Ishikawa (cell line): ENCODE results near the gene SPACA9.

Experiments used
- CEBPB ChIP-seq: IDR thresholded peaks from 2 replicates; pipeline ENCODE4 v1.6.1; 2012
- CREB1 ChIP-seq: IDR thresholded peaks from 2 replicates; pipeline ENCODE4 v1.6.1; 2012; ENCODE audit warnings: low read depth
- EGR1 ChIP-seq: IDR thresholded peaks from 2 replicates; pipeline ENCODE4 v1.6.1; 2012
- EP300 ChIP-seq: IDR thresholded peaks from 2 replicates; pipeline ENCODE4 v1.6.1; 2012; ENCODE audit warnings: borderline replicate concordance
- FOXM1 ChIP-seq: IDR thresholded peaks from 2 replicates; pipeline ENCODE4 v1.6.1; 2012; ENCODE audit warnings: low read depth, borderline replicate concordance
- MAX ChIP-seq: IDR thresholded peaks from 2 replicates; pipeline ENCODE4 v1.6.1; 2012
- NFIC ChIP-seq: IDR thresholded peaks from 2 replicates; pipeline ENCODE4 v1.6.1; 2012
- RAD21 ChIP-seq: IDR thresholded peaks from 2 replicates; pipeline ENCODE4 v1.6.1; 2012; ENCODE audit warnings: low read depth
- REST ChIP-seq: IDR thresholded peaks from 2 replicates; pipeline ENCODE4 v1.6.1; 2012; ENCODE audit warnings: low read depth, mild to moderate bottlenecking
- TAF1 ChIP-seq: IDR thresholded peaks from 2 replicates; pipeline ENCODE4 v1.6.1; 2012; ENCODE audit warnings: low read depth, mild to moderate bottlenecking
- TCF12 ChIP-seq: IDR thresholded peaks from 2 replicates; pipeline ENCODE4 v1.6.1; 2012; ENCODE audit warnings: low read depth
- TEAD4 ChIP-seq: IDR thresholded peaks from 2 replicates; pipeline ENCODE4 v1.6.1; 2012
- USF1 ChIP-seq: IDR thresholded peaks from 2 replicates; pipeline ENCODE4 v1.6.1; 2012
- YY1 ChIP-seq: IDR thresholded peaks from 2 replicates; pipeline ENCODE4 v1.6.1; 2012; ENCODE audit warnings: low read depth

GRCh38 chr9:132837501-132838286 lies 41.0 kb upstream of the SPACA9 start:
- TF ChIP-seq FOXM1, result no peak
- no peak for TF ChIP-seq REST
- no peak for TF ChIP-seq RAD21
- no peak for TF ChIP-seq CREB1
- TF ChIP-seq TAF1, result no peak
- no peak for TF ChIP-seq YY1
- no peak for TF ChIP-seq MAX
- TF ChIP-seq NFIC, result no peak
- TF ChIP-seq EGR1, result no peak
- TF ChIP-seq EP300, result no peak
- TF ChIP-seq USF1, result no peak
- TF ChIP-seq TEAD4, result no peak
- no peak for TF ChIP-seq TCF12
- TF ChIP-seq CEBPB, result no peak
